NCI-H345 (cell line): ENCODE measurements around the gene CHN1.

Experiments used
- DNase-seq: peaks from one replicate; lab custom pipeline; 2025; lab: John Stamatoyannopoulos, UW

The CHN1 gene

DNA sequence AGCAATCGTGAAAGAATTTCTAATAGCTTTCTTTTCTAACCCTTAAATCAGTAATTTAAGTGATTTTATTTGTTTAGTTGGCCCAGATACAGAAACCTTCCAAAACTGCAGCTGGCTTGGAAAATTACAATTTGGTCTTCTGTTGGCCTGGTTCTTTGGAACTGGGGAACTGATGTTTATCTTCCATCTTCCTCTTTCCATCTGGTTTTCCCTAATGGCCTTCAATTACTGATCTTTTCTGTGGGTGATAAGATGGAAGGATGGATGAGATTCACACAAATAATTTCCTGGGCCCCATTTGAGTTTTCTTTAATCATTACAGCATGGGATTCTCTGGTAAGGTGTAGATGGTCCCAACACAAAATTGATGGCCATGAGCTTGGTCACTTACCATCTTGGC lies 134.4 kb downstream of the CHN1 start:
- DNase-seq, result no peak

- DNase-seq, result peak; percentile 64
Measured at GRCh38 chr2:174868878-174869277, 136.3 kb downstream of the CHN1 start.

DNA sequence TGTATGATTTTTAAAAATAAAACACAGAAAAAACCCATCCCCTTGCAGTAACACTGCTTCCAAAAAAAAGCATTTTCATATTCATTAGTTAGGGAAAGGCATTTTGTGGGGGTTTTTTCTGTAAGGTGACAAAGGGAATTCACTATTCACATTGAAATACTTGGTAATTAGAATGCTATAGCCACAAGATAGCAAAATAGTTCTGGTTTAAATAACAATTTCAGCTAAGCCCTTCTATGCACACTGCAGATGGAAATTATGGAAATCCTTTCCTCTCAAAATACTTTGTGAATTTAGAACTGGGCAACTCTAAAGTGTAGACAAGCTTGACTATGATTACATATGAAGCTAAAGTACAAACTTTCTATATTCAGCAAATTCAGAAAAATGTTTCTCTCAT lies 138.8 kb downstream of the CHN1 start:
- no peak for DNase-seq

DNA sequence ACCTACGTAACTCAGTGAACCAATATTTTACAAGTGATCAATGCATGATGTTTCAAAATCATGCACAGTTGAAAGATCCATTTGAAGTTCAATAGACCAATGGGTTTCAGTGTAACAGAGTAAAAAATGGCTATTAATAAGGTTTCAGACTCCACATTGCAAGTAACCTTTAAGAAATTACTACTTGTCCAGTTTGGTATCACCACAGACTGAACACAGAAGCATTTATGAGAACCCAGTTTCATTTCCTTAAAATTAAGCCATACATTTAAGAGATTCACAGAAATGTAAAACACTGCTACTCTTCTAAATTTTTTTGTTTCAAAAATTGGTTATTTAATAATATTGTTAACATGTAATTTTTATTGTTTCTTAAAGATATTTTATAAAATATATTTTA lies 142.0 kb downstream of the CHN1 start:
- DNase-seq, result no peak

- no peak for DNase-seq
Measured at GRCh38 chr2:174859563-174860169, 145.5 kb downstream of the CHN1 start.

GRCh38 chr2:174858745-174859144 lies 146.4 kb downstream of the CHN1 start:
- no peak for DNase-seq

DNA sequence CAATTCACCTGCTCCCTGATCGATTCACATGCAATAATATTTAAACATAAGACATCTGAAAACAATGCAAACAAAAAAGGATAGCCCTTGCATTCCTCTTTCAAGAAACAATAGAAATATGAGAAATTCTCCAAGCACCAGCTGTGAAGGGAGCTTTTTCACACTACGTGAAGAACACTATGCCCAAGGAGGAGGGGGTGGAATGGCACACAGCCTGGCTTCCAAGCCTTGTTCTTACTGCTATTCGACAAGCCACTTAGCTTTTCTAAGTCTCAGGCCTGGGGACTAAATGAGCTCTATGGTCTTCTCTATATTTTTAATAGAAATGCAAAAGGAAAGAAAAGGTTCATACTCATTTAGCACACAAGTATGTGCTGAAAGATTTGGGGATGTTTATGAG lies 148.7 kb downstream of the CHN1 start:
- no peak for DNase-seq

- no peak for DNase-seq
Measured at GRCh38 chr2:174846941-174847938, 157.9 kb downstream of the CHN1 start.

GRCh38 chr2:174846218-174846617 lies 159.0 kb downstream of the CHN1 start:
- DNase-seq, result no peak

DNA sequence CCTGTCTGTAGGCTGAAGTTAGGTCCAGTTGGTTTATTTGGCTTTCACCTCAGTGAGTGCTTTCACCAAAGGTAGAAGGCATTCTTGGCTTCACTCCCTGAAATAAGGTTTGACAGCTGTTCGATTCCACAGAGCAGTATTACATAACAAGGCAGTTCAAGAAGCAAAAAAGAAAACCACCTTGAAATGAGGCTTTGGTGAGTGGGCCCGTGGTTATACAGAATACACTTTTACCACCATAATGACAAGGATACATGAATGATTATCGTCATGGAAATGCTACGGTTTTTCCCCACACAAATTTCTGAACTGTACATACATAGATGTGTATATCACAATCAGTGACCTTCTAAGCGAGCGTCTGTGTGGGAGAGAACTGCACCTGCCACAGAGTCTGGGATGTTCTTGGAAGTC lies 160.9 kb downstream of the CHN1 start:
- no peak for DNase-seq

DNA sequence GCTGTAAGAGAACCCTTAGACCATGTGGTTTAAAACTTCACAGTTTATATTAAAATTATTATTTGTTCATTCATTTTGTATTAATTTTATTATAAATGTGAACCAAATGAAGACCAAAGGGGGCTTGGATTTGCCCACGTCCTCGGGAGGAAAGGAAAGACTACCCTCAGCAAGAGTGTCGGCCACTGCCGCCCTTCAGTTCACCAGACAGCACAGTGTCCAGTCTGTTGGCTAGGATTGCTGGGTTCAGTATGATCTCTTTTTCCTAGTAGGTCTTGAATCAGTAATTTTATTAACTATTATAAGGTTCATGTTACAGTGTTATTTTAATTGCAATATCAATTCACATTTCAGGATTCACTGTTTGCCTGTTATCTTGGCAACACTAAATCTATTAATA lies 162.7 kb downstream of the CHN1 start:
- no peak for DNase-seq

DNA sequence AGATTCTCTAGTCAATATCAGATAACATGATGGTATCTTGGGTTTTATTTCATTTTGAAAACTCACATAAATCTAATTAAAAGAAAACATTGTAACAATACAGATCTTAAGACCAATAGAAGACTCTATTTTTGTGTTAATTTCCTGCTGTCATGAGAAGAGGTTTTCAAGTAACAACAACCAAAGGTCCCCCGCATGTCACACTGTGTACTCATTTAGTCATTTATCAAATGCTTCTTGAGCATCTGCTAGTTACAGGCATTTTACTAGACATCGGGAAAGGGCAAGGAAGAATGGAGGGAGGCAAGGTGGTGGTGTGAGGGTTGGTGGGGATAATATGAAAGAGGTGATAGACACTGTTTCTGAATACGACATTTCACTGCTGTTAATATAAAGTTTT lies 163.2 kb downstream of the CHN1 start:
- DNase-seq, result no peak

GRCh38 chr2:174841350-174841749 lies 163.8 kb downstream of the CHN1 start:
- no peak for DNase-seq

- no peak for DNase-seq
Measured at GRCh38 chr2:174840436-174840835, 164.7 kb downstream of the CHN1 start.

DNA sequence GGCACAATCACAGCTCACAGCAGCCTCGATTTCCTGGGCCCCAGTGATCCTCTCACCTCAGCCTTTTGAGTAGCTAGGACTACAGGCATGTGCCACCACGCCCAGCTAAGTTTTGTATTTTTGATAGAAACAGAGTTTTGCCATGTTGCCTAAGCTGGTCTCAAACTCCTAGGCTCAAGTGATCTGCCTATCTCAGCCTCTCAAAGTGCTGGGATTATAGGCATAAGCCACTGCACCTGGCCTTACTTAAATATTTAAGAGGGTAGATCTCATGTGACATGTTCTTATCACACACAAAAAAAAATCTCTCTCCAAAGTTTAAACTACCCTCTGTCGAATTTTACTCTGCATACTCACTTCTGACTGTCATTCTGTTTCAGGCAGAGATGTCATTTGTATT lies 165.5 kb downstream of the CHN1 start:
- no peak for DNase-seq

DNA sequence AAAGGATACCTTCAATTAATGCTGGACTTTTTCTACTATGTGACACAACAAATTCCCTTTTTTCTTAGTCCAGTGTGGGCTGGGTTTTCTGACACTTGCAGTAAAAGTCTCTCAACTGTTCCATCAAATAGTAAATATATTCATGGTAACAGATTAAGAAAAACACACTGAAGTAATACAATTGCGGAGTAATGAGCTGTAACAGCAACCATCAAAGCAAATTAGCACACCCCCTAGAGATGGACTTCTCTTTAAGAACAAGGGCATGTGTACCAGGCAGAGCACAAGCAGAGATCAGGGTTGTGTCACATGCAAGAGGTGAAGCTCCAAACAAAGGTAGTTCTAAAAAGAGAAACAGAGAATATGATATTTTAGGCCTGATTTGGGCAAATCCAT lies 168.2 kb downstream of the CHN1 start:
- DNase-seq, result no peak

DNA sequence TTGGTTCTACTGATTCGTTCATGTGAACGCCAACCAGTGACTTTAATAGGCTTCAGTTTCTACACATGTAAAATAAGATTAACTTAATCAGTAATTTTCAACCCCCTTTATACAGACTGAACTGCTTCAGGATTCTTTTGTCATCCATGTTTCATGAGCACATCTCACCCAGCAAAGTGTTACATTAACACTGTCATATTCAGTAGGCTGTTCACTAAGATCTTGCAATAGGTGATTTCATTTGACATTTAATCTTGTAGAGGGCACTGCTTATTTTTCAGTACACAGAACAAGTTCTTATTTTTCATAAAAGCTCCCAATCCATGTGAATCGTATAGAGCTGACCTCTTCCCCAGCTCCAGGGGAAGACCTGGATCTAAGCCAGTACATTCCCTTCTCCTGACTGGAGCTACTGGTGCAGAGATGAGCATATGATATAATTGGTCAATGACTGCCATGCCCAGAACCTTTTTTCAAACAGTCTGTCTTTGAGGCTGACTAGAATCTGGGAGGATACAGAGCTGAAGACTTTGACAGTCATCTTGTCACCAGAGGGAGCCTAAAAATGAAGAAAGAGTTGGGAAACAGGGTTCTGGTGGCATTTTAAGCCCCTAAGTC lies 168.7 kb downstream of the CHN1 start:
- no peak for DNase-seq

DNA sequence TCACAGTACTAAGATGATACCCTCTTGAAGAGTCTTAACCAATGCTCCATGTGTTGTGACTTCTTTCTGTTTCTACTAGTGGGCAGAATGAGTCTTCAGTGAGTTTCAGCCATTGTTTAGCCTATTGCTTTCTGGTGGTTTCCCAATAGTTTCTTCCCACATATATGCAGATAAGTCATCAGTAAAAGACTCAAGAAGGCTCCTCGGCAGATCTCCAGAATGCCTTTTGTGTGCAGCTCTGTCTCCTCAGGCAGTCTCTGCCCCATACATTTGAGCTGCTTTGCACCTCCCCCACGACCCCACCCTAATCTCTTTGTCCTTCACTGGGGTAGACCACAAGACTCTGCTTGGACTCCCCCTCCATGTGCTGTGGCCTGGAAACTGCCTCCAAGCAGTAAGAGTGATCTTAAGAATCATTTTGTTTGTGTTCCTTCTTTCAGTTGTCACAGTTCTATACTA lies 169.4 kb downstream of the CHN1 start:
- DNase-seq, result no peak

GRCh38 chr2:174833737-174834136 lies 171.4 kb downstream of the CHN1 start:
- DNase-seq, result no peak

DNA sequence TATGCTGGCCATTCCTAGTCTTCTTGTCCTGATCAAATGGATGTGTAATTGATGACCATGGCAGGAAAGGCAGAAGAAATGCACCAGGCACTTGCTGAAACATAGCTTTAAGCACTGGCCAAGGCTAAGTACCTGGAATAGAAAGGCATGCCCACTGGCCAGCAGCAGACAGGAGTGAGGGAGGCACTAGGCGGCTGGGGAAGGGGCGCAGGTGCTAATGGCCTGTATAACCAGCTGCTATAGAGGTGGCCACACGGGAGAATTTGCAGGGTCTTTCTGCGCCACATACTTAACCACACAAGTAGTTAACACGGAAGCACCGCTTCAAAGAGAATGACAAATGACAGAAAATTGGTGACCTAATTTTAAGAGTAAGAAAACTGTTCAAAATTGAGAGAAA lies 174.6 kb downstream of the CHN1 start:
- no peak for DNase-seq

- DNase-seq, result no peak
Measured at GRCh38 chr2:174829550-174829949, 175.6 kb downstream of the CHN1 start.

GRCh38 chr2:174827371-174828369 lies 177.5 kb downstream of the CHN1 start:
- DNase-seq, result no peak
